Activated T-cell treated with anti-CD3 and anti-CD28 coated beads, Interleukin-2, amount 50 U/mL, for 48 hours (primary cell): ENCODE measurements around the gene OR10C1.
"Not testable (repeated sequence)": the region's sequence is repeated elsewhere in the genome, so short reads cannot be mapped to it uniquely, and the experiment has no call there.

ENCODE experiments used
- DNase-seq, 2 experiments: peaks; one replicate each; pipeline ENCODE4 v3.0.0-alpha.2; 2020

The OR10C1 gene, protein sequence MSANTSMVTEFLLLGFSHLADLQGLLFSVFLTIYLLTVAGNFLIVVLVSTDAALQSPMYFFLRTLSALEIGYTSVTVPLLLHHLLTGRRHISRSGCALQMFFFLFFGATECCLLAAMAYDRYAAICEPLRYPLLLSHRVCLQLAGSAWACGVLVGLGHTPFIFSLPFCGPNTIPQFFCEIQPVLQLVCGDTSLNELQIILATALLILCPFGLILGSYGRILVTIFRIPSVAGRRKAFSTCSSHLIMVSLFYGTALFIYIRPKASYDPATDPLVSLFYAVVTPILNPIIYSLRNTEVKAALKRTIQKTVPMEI

DNA sequence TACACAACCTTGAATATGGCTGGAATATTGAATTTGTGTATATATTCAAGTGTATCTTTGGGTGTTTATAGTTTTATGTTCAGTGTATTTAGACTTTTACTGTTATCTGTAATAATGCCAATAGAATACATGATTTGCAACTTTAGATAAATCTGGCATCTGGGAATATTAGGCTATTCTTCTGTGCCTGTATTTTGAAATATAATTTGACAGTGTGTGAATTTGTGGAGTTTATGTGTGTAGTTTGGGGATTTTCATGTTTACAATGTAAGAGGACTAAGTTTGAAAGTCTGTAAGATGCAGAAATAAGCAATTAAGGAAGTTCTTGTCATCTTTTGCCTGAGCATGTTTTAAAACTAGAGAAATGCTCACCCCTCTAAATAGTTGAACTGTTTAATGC, at the start of gene OR10C1:
Gene OR10C1 (plus strand): TSS at position 301 of the 400 bp plus-strand sequence. CDS start 710 bp downstream, outside the sequence.
- no peak for DNase-seq

DNA sequence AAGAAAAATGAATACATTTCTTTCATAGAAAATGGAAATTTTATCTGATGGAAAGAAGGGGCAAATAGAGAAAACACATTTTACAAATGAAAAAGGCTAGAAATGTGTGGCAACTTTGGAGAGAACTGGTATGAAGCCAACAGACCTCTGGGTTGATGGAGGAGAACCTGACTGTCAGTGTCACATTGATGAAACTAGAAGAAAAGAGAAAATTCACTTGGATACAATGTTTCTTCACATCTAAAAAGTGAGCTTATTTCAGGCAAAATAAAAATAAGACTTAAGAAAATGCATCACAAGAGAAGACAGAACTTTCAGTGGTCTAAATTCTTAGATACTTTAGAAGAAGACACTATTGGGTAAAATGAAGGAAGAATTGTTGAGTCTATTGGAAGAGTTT, 43.8 kb upstream of the OR10C1 start, which contains the start of gene OR12D2:
Gene OR12D2 (plus strand): TSS at position 301 of the 400 bp plus-strand sequence. CDS start 1,069 bp downstream, outside the sequence.
- no peak for DNase-seq

DNA sequence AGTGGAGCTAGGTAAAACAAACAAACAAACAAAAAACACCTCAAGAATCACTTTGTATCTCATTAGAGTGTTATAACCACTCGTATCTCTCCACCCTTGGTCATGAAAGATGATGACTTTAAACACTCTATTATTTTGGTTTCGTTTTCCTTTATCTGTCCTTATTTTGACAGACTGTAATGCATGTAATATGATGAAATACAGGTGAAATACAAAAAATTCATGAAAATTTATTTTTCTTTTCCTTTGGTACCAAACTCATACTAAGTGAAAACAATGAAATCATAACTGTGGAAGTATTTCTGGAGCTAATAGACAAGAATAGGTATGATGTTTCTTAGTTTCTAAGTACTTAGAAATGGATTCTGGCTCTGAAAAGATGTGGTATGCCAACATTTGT, 39.6 kb upstream of the OR10C1 start:
- no peak for DNase-seq

DNA sequence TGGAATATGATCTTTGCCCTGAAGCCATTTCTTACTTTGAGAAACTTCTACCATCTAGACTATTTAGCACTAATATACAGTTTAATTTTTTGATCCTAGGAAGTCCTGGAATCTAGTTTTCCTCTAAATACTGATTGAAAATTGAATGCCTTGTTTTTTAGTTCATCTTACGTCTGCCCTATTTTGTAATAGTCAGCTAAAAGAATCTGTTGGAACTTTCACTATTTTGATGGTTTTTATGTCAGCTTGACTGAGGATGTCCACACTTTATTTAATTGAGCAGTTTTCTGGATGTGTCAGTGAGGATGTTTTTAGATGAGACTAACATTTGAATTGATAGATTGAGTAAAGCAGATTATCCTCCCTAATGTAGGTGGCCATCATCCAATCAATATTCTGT, 35.3 kb upstream of the OR10C1 start:
- DNase-seq: no peak

DNA sequence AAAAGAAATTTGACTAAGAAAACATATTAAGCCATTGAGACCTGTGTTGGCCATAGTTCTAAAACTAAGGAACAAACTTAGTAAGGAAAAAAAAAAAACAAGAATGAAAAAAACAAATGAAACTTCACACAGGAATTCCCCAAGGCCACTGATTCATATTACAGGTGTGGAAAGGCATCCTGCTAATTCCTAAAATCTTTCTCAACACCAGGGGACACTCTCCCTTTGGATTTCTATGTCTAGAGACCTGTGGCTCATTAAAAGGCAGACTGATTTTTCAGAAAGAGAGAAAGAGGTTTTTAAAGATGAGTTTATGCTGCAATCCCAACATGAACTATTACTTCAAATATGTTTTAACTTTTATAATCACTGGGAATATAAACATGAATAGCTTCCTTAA, 24.5 kb upstream of the OR10C1 start, which contains the start of gene OR12D1:
Gene OR12D1 (plus strand): TSS at position 341 of the 400 bp plus-strand sequence.
- DNase-seq: no peak

DNA sequence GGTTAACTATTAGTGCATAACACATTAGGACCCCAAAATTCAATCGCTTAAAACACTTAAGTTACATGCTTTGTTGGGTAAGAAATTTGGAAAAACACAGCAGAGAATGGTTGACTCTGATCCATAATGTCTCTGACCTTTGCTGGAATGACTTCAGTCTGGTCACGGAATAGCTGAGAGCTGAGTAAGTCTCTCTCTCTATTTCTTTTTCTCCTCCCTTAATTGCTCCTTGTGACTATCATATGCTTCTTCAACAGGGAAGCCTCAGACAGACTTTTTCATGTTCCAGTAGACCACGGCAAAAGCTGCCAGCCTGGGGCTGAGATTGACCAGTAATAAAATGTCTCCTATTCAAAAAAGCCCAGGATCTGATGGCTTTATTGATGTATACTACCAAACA, 19.6 kb upstream of the OR10C1 start:
- DNase-seq: no peak

DNA sequence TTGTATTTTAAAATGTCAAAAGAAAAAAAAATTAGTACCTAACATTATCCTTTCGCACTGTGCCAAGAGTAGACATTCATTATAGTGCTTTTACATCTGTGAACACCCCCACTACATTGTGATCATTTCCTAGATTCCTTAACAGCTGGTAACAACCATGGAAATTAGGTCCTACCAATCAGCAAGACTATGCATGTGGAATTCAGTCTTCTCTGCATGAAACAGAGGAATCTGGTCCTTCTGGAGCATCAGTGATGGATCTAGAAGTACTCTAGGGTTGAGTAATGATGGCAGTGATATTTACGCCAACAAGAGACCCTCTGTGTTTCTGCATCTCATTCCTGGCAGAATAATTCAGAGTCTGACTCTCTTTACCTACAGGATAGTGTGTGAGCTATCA, 14.9 kb upstream of the OR10C1 start:
- DNase-seq: no peak

DNA sequence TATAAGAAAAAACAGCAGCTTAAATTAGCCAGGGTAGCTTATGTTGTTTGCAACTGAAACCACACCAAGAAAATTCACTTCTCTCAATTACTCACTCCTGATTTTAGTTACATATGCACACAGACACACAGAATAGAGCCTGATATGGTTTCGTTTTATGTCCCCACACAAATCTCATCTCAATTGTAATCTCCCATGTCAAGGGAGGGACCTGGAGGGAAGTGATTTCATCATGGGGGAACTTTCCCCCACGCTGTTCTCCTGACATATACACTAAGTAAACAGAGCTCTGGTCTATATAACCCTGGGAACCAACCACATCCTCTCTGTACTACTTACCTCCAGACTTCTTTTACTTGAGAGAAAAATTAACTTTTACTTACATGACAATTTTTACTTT, 14.5 kb upstream of the OR10C1 start:
- no peak for DNase-seq

DNA sequence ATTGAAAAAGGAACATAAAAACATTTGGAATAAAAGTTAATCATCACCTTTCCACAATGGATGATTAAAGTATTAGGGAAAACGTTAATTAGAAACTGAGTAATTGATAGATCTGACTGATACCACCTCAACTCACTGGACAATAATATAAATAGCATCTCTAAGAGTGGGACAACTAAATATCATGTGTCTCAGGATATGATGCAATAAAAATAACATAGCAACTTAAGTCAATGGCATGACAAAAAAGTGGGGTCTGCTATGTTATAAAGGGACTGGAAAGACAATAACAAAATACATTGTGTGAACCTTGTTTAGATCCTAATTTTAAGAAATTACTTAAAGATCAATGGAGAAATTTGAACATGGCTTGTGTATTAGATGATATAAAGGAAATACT, 14.0 kb upstream of the OR10C1 start:
- DNase-seq: no peak

DNA sequence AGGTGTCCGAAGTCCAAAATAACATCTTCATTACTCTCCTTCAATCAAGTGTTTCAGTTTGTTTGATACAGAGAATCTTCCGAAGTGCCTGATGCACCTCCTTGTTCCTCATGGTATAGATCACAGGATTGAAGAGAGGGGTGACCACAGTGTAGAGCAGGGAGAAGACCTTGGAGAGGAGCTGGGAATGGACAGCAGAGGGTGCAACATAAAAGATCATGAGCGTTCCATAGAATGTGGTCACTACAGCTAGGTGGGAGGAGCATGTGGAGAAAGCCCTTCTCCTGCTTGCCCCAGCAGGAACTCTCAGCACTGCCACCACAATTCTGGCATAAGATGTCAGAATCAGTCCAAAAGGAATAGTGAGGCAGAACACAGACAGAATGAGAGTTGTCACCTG, 12.5 kb upstream of the OR10C1 start:
- no peak for DNase-seq

DNA sequence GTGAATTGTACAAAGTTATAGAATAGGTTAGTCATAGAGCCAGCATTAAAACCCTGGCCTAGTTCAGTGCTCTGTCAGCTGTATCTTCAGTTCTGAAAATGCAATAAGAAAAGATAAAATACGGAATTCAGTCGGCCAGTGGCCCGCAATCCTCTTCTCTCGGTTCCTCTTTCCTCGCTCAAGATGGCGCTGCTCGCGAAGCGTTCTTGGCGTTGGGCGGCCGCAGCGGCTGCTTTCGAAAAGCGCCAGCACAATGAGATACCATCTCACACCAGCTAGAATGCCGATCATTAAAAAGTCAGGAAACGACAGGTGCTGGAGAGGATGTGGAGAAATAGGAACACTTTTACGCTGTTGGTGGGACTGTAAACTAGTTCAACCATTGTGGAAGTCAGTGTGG, 2.4 kb upstream of the OR10C1 start:
- not testable (repeated sequence) for DNase-seq

DNA sequence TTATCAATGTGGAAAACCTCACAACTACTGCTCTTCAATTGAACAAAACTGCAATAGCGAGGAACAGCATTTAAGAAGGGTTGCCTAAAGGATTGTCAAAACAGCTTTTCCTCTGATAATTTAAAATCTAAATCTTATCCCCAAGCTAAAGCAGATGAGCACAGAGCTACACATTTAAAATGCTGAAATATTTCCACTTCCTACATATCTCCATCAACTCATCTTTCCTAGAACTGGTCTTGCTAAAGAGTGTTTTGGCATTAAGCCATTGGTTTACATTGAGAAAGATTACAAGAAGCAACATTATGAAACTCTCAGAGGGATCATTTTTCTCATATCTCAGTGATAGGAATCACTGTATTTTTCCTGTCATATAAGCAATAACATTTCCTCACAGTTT, 3.6 kb downstream of the OR10C1 start:
- DNase-seq: no peak

DNA sequence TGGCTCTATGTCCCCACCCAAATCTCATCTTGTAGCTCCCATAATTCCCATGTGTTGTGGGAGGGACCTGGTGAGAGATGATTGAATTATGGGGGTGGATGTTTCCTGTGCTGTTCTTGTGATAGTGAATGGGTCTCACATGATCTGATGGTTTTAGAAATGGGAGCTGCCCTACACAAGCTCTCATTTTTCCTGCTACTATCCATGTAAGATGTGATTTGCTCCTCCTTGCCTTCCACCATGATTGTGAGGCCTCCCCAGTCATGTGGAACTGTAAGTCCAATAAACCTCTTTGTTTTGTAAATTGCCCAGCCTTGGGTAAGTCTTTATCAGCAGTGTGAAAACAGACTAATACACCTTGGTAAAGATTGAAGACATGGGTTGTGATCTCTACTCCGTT, 4.9 kb downstream of the OR10C1 start:
- not testable (repeated sequence) for DNase-seq

DNA sequence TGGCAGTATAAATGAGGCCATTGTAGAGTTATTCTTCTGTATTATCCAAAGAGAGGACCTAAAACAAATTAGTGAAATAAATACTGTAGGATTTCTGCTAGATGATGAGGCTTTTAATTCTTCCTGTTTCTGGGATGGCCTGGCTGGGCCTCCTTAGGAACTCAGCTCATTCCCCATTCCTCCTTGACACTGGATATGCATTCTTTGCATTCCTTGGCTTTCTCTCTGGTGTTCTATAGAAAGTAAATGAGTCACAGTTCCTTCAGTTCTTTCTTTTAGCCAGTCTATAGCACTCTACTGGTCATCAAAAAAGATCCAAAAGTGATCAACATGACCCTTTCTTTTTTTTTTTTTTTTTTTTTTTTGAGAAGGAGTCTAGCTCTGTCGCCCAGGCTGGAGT, 8.6 kb downstream of the OR10C1 start:
- DNase-seq: no peak

DNA sequence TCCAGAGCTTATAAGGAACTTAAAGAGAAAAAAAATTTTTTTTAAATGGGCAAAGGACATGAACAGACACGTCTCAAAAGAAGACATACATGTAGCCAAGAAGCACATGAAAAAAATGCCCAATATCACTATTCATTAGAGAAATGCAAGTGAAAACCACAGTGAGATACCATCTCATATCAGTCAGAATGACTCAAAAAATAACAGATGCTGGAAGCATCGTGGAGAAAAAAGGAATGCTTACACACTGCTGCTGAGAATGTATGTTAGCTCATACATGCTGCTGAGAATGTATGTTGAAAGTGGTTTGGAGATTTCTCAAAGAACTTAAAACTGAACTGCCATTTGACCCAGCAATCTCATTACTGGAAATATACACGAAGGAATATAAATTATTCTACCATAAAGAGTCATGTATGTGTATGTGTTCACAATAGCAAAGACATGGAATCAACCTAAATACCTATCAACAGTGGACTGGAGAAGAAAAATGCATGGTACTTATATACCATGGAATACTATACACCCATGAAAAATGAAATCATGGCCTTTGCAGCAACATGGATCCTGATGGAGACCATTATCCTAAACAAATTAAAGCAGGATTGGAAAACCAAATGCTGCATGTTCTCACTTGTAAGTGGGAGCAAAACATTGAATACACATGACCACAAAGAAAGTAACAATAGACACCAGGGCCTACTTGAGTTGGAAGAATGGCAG, 12.5 kb downstream of the OR10C1 start:
- no peak for DNase-seq

DNA sequence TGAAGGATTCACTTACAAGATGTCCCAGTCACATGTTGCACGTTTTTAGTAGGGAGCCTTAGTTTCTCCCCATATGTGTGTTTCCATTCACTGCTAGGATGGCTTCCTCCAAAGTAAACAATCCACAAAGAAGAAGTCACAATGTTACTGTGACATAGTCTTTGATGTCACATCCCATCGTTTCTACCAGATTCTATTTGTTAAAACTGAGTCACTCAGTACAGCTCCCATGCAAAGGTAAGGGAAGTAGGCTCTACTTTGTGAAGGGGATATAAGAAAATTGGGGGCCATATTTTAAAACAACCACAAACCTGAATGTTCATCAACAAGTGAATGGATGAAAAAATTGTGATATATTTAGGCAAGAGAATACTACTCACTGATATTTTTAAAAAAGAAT, 17.9 kb downstream of the OR10C1 start, which contains the start of the genes OR11A1 and OR2H1:
Gene OR11A1 (minus strand): TSS at position 101 of the 400 bp plus-strand sequence. CDS start 29,430 bp downstream, outside the sequence.
Gene OR2H1 (plus strand): TSS at position 185 of the 400 bp plus-strand sequence. CDS start 4,615 bp downstream, outside the sequence.
- DNase-seq: no peak

DNA sequence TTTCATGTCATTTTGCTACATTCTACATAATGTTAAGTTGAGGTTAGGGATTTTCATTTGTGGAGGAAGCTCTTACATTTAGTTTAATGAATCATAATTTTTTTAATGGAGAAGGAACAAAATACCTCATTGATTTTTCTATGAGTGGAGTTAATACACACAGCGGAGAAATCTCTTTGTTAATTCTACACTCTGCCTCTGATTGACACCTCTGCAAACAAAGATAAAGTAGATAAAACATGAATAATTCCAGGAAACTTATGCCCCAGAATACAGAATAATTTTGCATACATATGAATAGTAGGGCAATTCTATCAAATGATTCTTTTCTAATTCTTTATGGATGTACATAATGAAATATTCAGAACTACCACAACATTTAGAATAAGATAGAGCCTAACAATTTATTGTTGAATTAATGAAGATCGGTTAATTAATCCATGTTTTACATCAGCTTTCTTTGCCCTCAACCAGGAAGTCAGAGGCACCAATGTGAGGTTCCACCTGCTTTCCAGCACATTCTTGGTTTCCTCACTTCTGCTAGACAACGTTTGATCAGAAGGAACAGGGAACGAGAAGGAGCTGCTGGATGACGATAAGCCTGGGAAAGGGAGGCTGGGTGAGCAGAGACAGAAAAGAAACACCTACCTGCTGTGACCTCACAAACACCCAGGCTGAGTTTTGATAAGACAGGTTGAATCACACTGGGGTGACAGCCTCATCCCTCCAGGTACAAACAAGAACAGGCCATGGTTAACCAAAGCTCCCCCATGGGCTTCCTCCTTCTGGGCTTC, 22.1 kb downstream of the OR10C1 start:
- DNase-seq: no peak

DNA sequence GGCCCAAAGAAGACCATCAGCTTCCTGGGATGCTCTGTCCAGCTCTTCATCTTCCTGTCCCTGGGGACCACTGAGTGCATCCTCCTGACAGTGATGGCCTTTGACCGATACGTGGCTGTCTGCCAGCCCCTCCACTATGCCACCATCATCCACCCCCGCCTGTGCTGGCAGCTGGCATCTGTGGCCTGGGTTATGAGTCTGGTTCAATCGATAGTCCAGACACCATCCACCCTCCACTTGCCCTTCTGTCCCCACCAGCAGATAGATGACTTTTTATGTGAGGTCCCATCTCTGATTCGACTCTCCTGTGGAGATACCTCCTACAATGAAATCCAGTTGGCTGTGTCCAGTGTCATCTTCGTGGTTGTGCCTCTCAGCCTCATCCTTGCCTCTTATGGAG, 22.9 kb downstream of the OR10C1 start:
- DNase-seq: no peak

DNA sequence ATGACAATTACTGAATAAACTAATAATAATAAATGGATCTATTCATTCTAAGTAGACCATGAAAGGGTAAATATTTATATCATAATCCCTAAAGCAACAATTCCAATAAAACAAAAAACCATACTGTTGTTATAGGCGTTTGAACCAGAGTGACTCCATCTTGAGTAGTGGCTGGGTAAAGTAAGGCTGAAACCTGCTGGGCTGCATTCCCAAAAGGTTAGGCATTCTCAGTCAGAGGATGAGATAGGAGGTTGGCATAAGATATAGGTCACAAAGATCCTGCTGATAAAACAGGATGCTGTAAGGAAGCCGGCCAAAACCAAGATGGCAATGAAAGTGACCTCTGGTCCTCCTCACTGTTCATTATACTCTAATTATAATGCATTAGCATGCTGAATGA, 26.2 kb downstream of the OR10C1 start:
- DNase-seq: no peak

DNA sequence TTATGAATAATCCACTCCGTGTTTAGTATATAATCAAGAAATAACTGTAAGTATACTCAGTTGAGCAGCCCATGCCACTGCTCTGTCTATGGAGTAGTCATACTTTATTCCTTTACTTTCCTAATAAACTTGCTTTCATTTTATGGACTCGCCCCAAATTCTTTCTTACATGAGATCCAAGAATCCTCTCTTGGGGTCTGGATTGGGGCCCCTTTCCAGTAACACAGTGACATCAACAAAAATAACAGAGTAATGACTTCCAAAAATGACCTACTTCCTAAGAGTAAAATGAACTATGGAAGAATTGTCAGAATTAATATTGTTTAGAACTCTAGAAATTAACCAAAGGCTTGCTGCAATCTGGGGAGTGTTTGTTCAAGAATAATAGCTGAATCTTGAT, 26.7 kb downstream of the OR10C1 start:
- no peak for DNase-seq

DNA sequence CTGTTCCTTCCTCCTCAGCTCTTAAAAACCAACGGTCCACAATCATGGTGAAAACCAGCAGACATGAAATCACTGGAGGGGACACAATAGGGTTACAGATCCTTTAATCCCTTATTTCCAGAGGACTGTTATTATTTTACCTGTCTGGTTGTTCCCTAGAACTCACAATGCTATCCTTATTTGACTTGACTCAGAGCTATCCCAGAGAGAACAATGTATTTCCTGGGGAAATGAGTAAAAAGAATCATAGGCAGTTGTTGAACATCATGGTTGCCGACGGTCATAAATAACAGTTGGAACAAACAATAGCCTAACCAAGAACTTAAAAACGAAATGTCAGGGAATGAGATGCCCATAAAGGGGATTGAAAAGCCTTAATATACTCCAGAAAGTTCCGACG, 27.1 kb downstream of the OR10C1 start:
- DNase-seq: no peak

DNA sequence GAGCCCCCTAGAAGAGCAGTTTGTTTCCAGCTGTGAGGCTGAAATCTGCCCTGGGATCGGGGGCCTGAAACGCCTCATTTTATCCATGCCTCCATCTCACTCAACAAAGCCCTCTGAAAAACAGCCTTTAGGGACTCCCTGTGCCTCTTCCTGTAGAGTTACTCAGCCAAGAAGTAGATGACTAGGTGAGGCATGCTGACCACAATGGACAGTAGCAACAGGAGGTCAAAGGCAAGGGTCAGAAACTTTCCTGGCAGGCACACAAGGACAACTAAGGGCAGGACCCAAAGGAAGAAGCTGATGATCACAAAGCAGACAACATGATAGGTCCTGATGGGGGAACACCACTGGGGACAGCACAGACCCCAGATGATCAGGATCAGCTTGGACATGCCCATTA, 35.9 kb downstream of the OR10C1 start:
- no peak for DNase-seq

DNA sequence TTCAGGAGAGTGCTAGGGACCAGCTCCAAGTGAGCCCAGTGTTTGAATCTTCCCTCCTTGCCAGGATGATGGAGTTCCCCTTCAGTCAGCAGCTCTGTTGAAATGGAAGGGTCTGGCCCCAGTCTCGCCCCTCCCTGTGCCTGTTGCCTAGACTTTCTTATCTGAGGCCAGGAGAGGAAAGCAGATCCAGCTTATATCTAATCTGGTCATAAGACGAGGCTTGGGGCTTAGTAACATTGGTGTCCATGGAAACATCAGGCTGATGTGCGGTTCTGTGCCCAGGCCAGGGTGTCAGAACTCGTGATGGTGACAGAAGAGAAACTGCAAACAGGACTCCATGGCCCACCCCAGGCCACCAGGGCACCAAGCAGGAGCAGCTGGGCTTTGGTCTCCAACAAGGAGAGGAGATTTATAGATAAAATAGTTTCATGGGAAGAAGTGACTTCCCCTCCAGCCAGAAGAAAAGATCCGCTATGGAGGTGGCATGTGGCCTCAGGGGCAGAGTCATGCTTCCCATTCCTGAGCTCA, 38.9 kb downstream of the OR10C1 start:
- no peak for DNase-seq
